NCI-H748 (cell line): ENCODE results near the gene AADACL4.
"Not testable (repeated sequence)": the region's sequence is repeated elsewhere in the genome, so short reads cannot be mapped to it uniquely, and the experiment has no call there.

Source experiments
- DNase-seq: peaks from one replicate; lab custom pipeline; 2025; ENCODE audit not compliant: unreplicated experiment; lab: John Stamatoyannopoulos, UW

The AADACL4 gene

GRCh38 chr1:12657885-12658512 is 14.1 kb downstream of the AADACL4 start:
- not testable (repeated sequence) for DNase-seq

- peak; percentile 80 for DNase-seq
Observed at GRCh38 chr1:12658531-12659453, 14.9 kb downstream of the AADACL4 start.

- no peak for DNase-seq
Observed at GRCh38 chr1:12661606-12662219, 17.8 kb downstream of the AADACL4 start.

- DNase-seq: no peak
Observed at GRCh38 chr1:12662556-12662955, 18.7 kb downstream of the AADACL4 start.

GRCh38 chr1:12665511-12665910 is 21.6 kb downstream of the AADACL4 start:
- no peak for DNase-seq

- DNase-seq: no peak
Observed at GRCh38 chr1:12666141-12666735, 22.4 kb downstream of the AADACL4 start.

- DNase-seq: no peak
Observed at GRCh38 chr1:12669529-12670068, 25.7 kb downstream of the AADACL4 start.

GRCh38 chr1:12674358-12674757 is 30.5 kb downstream of the AADACL4 start:
- DNase-seq: no peak

GRCh38 chr1:12676122-12676521 is 32.2 kb downstream of the AADACL4 start:
- not testable (repeated sequence) for DNase-seq

- no peak for DNase-seq
Observed at GRCh38 chr1:12677565-12677964, 33.7 kb downstream of the AADACL4 start.

GRCh38 chr1:12678350-12678749 is 34.5 kb downstream of the AADACL4 start:
- DNase-seq: no peak

- DNase-seq: no peak
Observed at GRCh38 chr1:12678820-12679219, 34.9 kb downstream of the AADACL4 start.

GRCh38 chr1:12690156-12690555 is 46.3 kb downstream of the AADACL4 start:
- no peak for DNase-seq

GRCh38 chr1:12692967-12693782 is 49.3 kb downstream of the AADACL4 start:
- no peak for DNase-seq

- DNase-seq: no peak
Observed at GRCh38 chr1:12696658-12697057, 52.8 kb downstream of the AADACL4 start.

GRCh38 chr1:12697397-12697796 is 53.5 kb downstream of the AADACL4 start:
- DNase-seq: no peak

- DNase-seq: no peak
Observed at GRCh38 chr1:12703821-12704451, 60.1 kb downstream of the AADACL4 start.

GRCh38 chr1:12706061-12706460 is 62.2 kb downstream of the AADACL4 start:
- no peak for DNase-seq

- DNase-seq: no peak
Observed at GRCh38 chr1:12708396-12709090, 64.7 kb downstream of the AADACL4 start.
